ENCODE results near the gene RAI1. TPM values are rescaled to one million over a fixed set of nuclear protein-coding genes. Genes with fewer than 3 reads are reported as not detected.

The RAI1 gene
- total and polyA plus RNA-seq, 2 of the 13 experiments (the other 11 are each of a cell fraction or from before 2014, with no cell fraction given): 3.4 to 5.2 TPM

DNA sequence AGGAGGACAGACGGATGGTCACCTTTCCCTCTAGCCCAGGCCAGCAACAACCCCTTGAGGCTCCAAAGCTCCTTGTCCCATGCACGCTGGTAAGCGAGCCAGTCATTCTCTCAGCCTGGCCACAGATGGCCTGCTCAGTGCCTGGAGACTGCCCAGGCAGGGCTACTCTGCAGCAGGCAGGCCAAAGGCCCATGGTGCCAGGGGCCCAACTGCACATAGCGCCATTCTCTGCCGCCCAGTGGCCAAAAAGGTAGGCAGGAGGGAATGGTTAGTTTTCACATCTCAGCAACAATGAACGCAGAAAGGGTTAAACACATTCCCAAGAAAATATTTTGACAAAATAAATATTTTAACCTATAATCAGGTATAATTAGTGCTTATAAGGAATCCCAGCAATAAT lies 163.2 kb downstream of the RAI1 start (continued):
- TF ChIP-seq BRF2 (CRISPR knock-in tag; IDR thresholded peaks at IDR 0.05) (no peak), ZSCAN20 (CRISPR knock-in tag; IDR thresholded peaks at IDR 0.05; ENCODE audit: borderline replicate concordance) (no peak), ZNF83 (CRISPR knock-in tag; IDR thresholded peaks at IDR 0.05; ENCODE audit: borderline replicate concordance) (no peak)

GRCh38 chr17:17845046-17845775 lies 164.0 kb downstream of the RAI1 start:
- Histone ChIP-seq H3K36me3 (replicated peaks in 1 of 2; ENCODE audit: control insufficient read depth in 1 of 2, insufficient read depth in 2 of 2, low read length in 2 of 2) (no peaks in the 10 kb centered on the region), H3K27ac (ENCODE audit: extremely low read length, insufficient read depth, low read length) (no peak overlapping the region), H3K27me3 (ENCODE audit: control insufficient read depth in 1 of 2, insufficient read depth in 2 of 2, low read length in 2 of 2) (no peaks in the 10 kb centered on the region; a peak in 2 of 5 replicates), H3K9me3 (ENCODE audit: low read length) (no peaks in the 10 kb centered on the region), H3K4me3 (replicated peaks in 1 of 3; ENCODE audit: insufficient read depth in 1 of 3, low read depth in 2 of 3, low read length in 3 of 3) (no peak overlapping the region), H3K4me2 (ENCODE audit: low read depth, low read length) (no peak overlapping the region), H2AFZ (ENCODE audit: low read length) (no peak overlapping the region), H3K79me2 (ENCODE audit: insufficient read depth, low read length) (no peaks in the 10 kb centered on the region), H3K9ac (ENCODE audit: insufficient read depth, low read depth, low read length) (no peak overlapping the region), H4K20me1 (ENCODE audit: insufficient read depth, low read length) (no peaks in the 10 kb centered on the region), H3K4me1 (ENCODE audit: insufficient read depth, low read length) (peaks cover 71% of the 10 kb centered on the region)
- in situ Hi-C loops (cut with HindIII; ENCODE audit: extremely low pct_ligation_motif_present, low pct_unique_long_range_greater_than_20kb) (no loop called here), intact Hi-C loops (cut with micrococcal nuclease; ENCODE audit: unreplicated experiment) (no loop called here)
- ChIA-PET CTCF (ENCODE audit: low intra/inter-chr PET ratio, low total read pairs) (no interaction called here), POLR2A (interaction anchor here (1.1 to 6.4 kb wide), 2 partner anchors 8 to 34 kb away, joined by 5 to 51 read pairs; partner anchors contain the start of gene SREBF1)
- DNase-seq (ENCODE audit: low spot score) (no peak), ATAC-seq (no peak), FAIRE-seq (no peak)
- TF ChIP-seq AGO2 (optimal IDR thresholded peaks at IDR 0.05; ENCODE audit: low read depth, low read length) (peak; percentile 10), ZNF652 (CRISPR knock-in tag; IDR thresholded peaks at IDR 0.05; ENCODE audit: borderline replicate concordance, low read depth) (no peak), NFIC (IDR thresholded peaks at IDR 0.05; ENCODE audit: low read length) (no peak)
- no TSS peak for BruUV-seq (replicated peaks)
- 84% methylated on average over 6 of the region's 13 CpGs for WGBS (ENCODE audit: low lambda C conversion rate)

Data from HepG2 (cell line).